ENCODE results near the gene GAST. TPM values are rescaled to one million over a fixed set of nuclear protein-coding genes. Genes with fewer than 3 reads are reported as not detected.

The GAST gene
- total and polyA plus RNA-seq, 2 experiments from 2014 or later: not detected

- Histone ChIP-seq H3F3A (replicated peaks; ENCODE audit: low read depth) (no peaks in the 10 kb centered on the region), H3K36me3 (ENCODE audit: insufficient read depth) (no peaks in the 10 kb centered on the region), H3K79me2 (replicated peaks; ENCODE audit: insufficient read depth) (no peaks in the 10 kb centered on the region), H4K20me1 (replicated peaks; ENCODE audit: insufficient read depth) (no peaks in the 10 kb centered on the region), H2AFZ (peak overlapping the region; percentile 98), H3K4me2 (peak overlapping the region; percentile 94), H3K9me2 (ENCODE audit: insufficient read depth) (no peaks in the 10 kb centered on the region), H3K27ac (ENCODE audit: low read depth) (no peak overlapping the region), H3K4me3 (peak overlapping the region; percentile 84), H3K27me3 (ENCODE audit: insufficient read depth) (peaks cover 68% of the 10 kb centered on the region), H3K4me1 (ENCODE audit: insufficient read depth) (peaks cover 14% of the 10 kb centered on the region)
- Mint-ChIP-seq H3K4me3 (peak overlapping the region; percentile 81), H3K4me1 (peaks cover 21% of the 10 kb centered on the region), H3K36me3 (ENCODE audit: low read depth) (no peaks in the 10 kb centered on the region; the same call in 2 of the 3 replicates), H3K27me3 (ENCODE audit: insufficient read depth, low read depth, poor library complexity) (peaks cover 62% of the 10 kb centered on the region), H3K27ac (no peak overlapping the region), H3K9me3 (no peaks in the 10 kb centered on the region)
- peak; percentile 7 for ATAC-seq
- TF ChIP-seq NANOG (IDR thresholded peaks at IDR 0.05; ENCODE audit: borderline replicate concordance) (no peak), EZH2 (IDR thresholded peaks at IDR 0.05; ENCODE audit: low read depth, unreplicated experiment) (peak; percentile 54)
- DNase-seq (ENCODE audit: low spot score): no peak
These were observed 21.4 kb downstream of the GAST start for GRCh38 chr17:41733348-41734138.

- Histone ChIP-seq H3K27me3 (ENCODE audit: insufficient read depth) (peaks cover 68% of the 10 kb centered on the region), H3K27ac (ENCODE audit: low read depth) (no peak within 1 kb of the TSS), H3K4me1 (ENCODE audit: insufficient read depth) (peaks cover 17% of the 10 kb centered on the region), H3K36me3 (ENCODE audit: insufficient read depth) (no peaks in the 10 kb centered on the region), H3K9me2 (ENCODE audit: insufficient read depth) (no peaks in the 10 kb centered on the region), H3K79me2 (replicated peaks; ENCODE audit: insufficient read depth) (no peaks in the 10 kb centered on the region), H4K20me1 (replicated peaks; ENCODE audit: insufficient read depth) (no peaks in the 10 kb centered on the region), H3K4me2 (peak within 1 kb of the TSS; percentile 94), H3F3A (replicated peaks; ENCODE audit: low read depth) (no peaks in the 10 kb centered on the region), H2AFZ (peak within 1 kb of the TSS; percentile 98), H3K4me3 (peak within 1 kb of the TSS; percentile 84)
- no peaks in the 10 kb centered on the region for H3K9me3 Mint-ChIP-seq
- peak within 1 kb of the TSS; percentile 81 for H3K4me3 Mint-ChIP-seq
- H3K27me3 Mint-ChIP-seq (ENCODE audit: insufficient read depth, low read depth, poor library complexity): peaks cover 67% of the 10 kb centered on the region
- H3K36me3 Mint-ChIP-seq (ENCODE audit: low read depth): no peaks in the 10 kb centered on the region; the same call in 2 of the 3 replicates
- H3K4me1 Mint-ChIP-seq: peaks cover 23% of the 10 kb centered on the region
- peak; percentile 68 for ATAC-seq
- peak; percentile 76 for DNase-seq (ENCODE audit: low spot score)
- no peak within 1 kb of the TSS for H3K27ac Mint-ChIP-seq
- TF ChIP-seq STAT1 (IDR thresholded peaks at IDR 0.05; ENCODE audit: unreplicated experiment): no peak
- peak; percentile 76; the same call in 1 of the 2 replicates for TF ChIP-seq ZNF114 (CRISPR knock-in tag; IDR thresholded peaks at IDR 0.05)
- TF ChIP-seq ZNF331 (CRISPR knock-in tag; IDR thresholded peaks at IDR 0.05; ENCODE audit: low read depth): no peak
- TF ChIP-seq ETS1 (IDR thresholded peaks at IDR 0.05): no peak
- peak; percentile 26 for TF ChIP-seq EZH2 (IDR thresholded peaks at IDR 0.05; ENCODE audit: low read depth, unreplicated experiment)
- no peak for TF ChIP-seq EZH2phosphoT487 (IDR thresholded peaks at IDR 0.05; ENCODE audit: unreplicated experiment)
- no peak for TF ChIP-seq CREB1 (CRISPR knock-in tag; IDR thresholded peaks at IDR 0.05; ENCODE audit: low read depth)
- TF ChIP-seq CTCF (conservative IDR thresholded peaks at IDR 0.05; ENCODE audit: low read depth in 2 of 2): no peak
- no peak for TF ChIP-seq ZNF462 (CRISPR knock-in tag; IDR thresholded peaks at IDR 0.05)
These were observed 22.2 kb downstream of the GAST start, which contains the start of gene HAP1 for GRCh38 chr17:41734139-41734948. TSS of gene HAP1 (minus strand) at chr17:41734643. CDS start at chr17:41734634, 9 bp downstream.

Data from GM23338 (cell line).